GM18867 (cell line): ENCODE measurements around the gene IL4.
"Not testable (repeated sequence)": the region's sequence is repeated elsewhere in the genome, so short reads cannot be mapped to it uniquely, and the experiment has no call there.

ENCODE experiments used
- ATAC-seq: cut with Tn5 transposase; IDR thresholded peaks from one replicate; pipeline ENCODE4 v1.9.1; 2021; ENCODE audit warnings: mild to moderate bottlenecking, moderate library complexity; ENCODE audit not compliant: unreplicated experiment

IL4 gene

GRCh38 chr5:132673939-132674630 is at the start of gene IL4:
IL4 (plus strand) TSS chr5:132673989; CDS start chr5:132674051, 62 bp downstream.
- ATAC-seq = peak; percentile 10

DNA sequence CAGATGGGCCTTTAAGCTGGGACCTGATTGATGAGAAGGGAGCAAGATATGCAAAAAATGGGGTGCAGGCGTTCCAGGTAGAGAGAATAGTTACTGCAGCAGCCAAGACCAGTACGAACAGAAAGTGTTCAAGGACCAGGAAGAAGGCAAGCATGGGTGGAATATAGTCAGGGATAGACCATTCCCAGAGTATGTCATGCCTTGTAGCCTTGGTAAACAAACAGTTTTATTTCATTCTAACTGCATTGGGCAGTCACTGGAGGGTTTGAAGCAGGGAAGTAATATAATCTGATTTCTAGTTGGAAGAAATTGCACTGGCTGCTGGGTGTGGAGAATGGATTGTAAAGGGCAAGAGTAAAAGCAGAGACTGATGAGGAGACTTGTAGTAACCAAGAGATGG is 46.3 kb upstream of the IL4 start:
- ATAC-seq = no peak

DNA sequence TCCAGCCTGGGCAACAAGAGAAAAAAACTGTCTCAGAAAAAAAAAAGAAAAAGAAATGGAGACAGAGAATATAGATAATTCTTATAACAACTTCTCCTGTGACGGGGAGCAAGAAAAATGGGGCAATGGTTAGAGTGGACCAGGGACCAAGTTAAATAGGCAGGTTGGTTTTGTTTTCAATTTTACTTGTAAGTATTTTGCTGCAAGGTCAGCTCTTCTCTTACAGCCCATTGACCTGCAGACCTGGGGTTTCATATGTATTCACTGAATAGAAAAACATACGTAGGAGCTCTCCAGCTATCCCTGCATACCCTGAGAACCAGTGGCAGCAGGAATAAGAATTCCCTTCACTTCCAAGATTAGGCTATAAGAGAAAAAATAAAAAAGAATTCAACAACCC is 45.0 kb upstream of the IL4 start:
- no peak for ATAC-seq

DNA sequence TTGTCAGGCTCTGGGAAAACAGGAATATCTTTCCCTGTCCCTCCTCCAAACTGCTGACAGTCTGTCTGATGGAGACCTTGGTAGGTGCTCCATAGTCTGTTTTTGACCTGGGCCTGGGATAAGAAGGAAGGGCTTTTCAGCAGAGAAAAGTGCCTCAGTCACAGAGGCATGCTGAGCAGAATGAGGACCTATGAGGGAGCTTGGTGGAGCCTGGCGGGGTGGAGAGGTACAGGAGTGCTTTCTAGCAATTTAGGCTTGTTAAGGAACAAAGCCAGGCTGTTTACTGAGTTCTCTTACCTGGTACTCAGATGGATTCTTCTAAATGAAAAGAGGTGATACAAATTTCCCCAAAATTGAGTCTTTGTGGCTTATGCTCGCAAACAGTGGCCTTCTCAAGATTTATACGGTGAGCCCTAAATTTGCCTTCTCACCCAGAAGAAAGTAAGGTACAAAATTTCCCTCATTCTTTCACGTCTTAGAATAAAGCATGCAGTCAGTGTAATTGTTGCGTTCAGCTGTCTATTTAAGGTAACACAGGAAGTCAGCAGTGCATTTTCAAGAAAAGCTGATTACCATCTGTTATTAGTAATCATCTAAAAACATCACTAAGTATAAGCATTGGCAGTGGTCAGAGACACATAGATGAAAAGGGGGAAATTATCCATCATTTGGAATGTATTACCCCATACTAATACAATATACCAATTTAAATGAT is 44.4 kb upstream of the IL4 start:
- ATAC-seq = peak; percentile 72

- not testable (repeated sequence) for ATAC-seq
Observed at GRCh38 chr5:132633587-132633986, 40.2 kb upstream of the IL4 start.

- ATAC-seq = peak; percentile 58
Observed at GRCh38 chr5:132635873-132636272, 37.9 kb upstream of the IL4 start.

DNA sequence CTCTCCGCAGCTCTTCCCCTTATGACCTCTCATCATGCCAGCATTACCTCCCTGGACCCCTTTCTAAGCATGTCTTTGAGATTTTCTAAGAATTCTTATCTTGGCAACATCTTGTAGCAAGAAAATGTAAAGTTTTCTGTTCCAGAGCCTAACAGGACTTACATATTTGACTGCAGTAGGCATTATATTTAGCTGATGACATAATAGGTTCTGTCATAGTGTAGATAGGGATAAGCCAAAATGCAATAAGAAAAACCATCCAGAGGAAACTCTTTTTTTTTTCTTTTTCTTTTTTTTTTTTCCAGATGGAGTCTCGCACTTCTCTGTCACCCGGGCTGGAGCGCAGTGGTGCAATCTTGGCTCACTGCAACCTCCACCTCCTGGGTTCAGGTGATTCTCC is 36.5 kb upstream of the IL4 start:
- ATAC-seq = no peak

DNA sequence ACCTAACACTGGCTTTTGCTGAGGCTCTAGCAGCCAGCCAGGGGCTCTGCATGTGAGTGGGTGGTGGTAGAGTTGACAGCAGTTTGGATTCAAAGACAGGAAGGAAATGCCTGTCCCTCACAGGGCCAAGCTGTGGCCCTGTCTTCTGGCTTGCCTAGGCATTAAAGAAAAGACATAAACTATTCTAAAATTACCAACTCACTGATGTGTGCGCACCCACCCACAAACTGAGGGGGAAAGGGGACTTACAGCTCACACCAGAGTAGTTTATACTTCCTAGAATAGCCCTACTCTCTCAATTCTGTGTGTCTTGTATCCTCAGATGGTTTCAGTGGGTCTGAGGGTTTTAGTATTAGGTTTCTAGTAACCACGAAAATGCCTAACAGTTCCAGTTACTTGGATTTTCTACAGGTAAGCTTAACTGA is 34.1 kb upstream of the IL4 start:
- ATAC-seq = peak; percentile 60

GRCh38 chr5:132640613-132641012 is 33.2 kb upstream of the IL4 start:
- ATAC-seq = no peak

- no peak for ATAC-seq
Observed at GRCh38 chr5:132641241-132641723, 32.5 kb upstream of the IL4 start.

DNA sequence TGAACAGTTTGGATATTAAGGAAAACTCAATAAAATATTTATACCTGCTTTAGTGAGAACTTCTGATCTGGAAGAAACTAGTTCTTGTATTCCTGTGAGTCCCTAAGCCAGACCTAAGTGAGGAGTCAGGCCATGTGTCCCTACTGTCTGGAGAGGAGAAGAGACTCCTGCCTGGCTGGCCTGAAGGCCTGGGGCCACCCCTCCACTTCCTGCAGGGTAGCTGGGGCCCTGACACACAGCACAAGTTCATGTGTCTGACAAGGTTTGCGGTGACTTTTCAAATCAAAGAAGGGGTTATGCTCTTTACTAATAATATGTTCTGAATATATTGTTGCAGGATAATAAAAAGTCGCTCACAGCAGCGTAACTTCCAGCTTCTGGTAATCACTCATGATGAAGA is 31.9 kb upstream of the IL4 start:
- ATAC-seq = no peak

DNA sequence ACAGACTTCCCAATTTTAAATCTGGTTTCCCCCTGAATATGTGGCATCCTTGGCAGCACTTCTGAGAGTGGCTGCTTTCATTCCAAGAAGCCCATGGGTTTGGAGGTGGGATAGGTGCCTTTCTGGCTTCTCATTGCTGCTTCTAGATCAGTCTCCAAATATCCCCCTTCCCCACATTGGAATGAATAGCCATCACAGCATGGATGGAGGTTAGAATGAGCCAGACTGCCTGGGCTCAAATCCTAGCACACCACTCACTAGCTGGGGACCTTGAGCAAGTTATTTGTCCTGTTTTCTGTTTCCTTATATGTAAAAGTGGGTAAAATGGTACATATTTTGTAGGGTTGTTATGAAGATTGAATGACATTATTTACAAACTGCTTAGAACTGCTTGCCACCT is 29.6 kb upstream of the IL4 start:
- ATAC-seq = no peak

- no peak for ATAC-seq
Observed at GRCh38 chr5:132646583-132647266, 27.1 kb upstream of the IL4 start.

- ATAC-seq = no peak
Observed at GRCh38 chr5:132647473-132647872, 26.3 kb upstream of the IL4 start.

- no peak for ATAC-seq
Observed at GRCh38 chr5:132648355-132648754, 25.4 kb upstream of the IL4 start.

DNA sequence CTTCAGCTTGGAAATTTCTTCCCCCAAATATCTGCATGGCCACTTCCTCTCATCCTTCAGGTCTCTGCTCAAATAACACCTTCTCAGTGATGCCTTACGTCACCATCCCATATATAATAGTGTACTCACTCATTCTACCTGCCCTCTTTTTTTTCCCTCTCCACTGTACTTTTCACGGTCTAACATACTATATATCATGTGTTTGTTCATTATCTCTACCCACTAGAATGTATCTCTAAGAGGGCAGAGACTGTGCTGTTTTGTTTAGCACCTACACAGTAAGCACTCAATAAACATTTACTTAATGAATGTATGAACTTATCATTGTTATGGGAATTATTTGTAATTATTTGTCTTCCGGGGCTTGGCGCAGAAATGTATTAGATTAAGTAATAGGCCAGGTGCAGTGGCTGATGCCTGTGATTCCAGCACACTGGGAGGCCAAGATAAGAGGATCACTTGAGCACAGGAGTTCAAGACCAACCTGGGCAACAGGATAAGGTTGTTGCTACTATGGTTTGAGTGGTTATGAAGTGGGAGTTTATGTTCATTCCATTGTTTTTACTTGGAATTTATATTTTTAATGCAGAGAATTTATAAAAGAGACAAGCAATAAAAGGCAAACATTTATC is 21.8 kb upstream of the IL4 start:
- ATAC-seq = no peak

- ATAC-seq = no peak
Observed at GRCh38 chr5:132653716-132654115, 20.1 kb upstream of the IL4 start.

- ATAC-seq = no peak
Observed at GRCh38 chr5:132655821-132656773, 17.7 kb upstream of the IL4 start.

GRCh38 chr5:132656774-132657355 is 16.9 kb upstream of the IL4 start:
- no peak for ATAC-seq
